GM23248 (cell line): ENCODE results near the gene PDE6G. TPM values are rescaled to one million over a fixed set of nuclear protein-coding genes. Genes with fewer than 3 reads are reported as not detected.

Experiments used
- DNase-seq: peaks from one replicate; pipeline ENCODE4 v3.0.0-alpha.2; 2015
- H2AFZ ChIP-seq: fragments of 200-600 bp; sonication (generic); 2 replicates; pipeline ENCODE4 v1.6.1; 2016; ENCODE audit warnings: antibody characterized with exemption
- H3F3A ChIP-seq: fragments of 200-600 bp; sonication (generic); 2 replicates; pipeline ENCODE4 v1.6.1; 2016; ENCODE audit warnings: mild to moderate bottlenecking, antibody characterized with exemption, mixed run types; ENCODE audit not compliant: insufficient read depth
- H3K27ac ChIP-seq: fragments of 200-600 bp; sonication (generic); 2 replicates; pipeline ENCODE4 v1.5.1; 2016; ENCODE audit warnings: mild to moderate bottlenecking
- H3K27me3 ChIP-seq: fragments of 200-600 bp; sonication (generic); replicated peaks from 2 replicates; pipeline ENCODE4 v1.6.1; 2016; ENCODE audit warnings: mild to moderate bottlenecking; ENCODE audit not compliant: insufficient read depth
- H3K36me3 ChIP-seq: fragments of 200-600 bp; sonication (generic); 2 replicates; pipeline ENCODE4 v1.6.1; 2016; ENCODE audit warnings: low read depth, mild to moderate bottlenecking
- H3K4me1 ChIP-seq: fragments of 200-600 bp; sonication (generic); 2 replicates; pipeline ENCODE4 v1.6.1; 2016; ENCODE audit warnings: mild to moderate bottlenecking; ENCODE audit not compliant: insufficient read depth
- H3K4me2 ChIP-seq: fragments of 200-600 bp; sonication (generic); one replicate; pipeline ENCODE4 v1.6.1; 2016; ENCODE audit warnings: mild to moderate bottlenecking; ENCODE audit not compliant: unreplicated experiment
- H3K4me3 ChIP-seq: fragments of 200-600 bp; sonication (generic); 2 replicates; pipeline ENCODE4 v1.5.1; 2016; ENCODE audit warnings: mild to moderate bottlenecking
- H3K79me2 ChIP-seq: fragments of 200-600 bp; sonication (generic); 2 replicates; pipeline ENCODE4 v1.6.1; 2016; ENCODE audit warnings: mild to moderate bottlenecking; ENCODE audit not compliant: insufficient read depth
- H3K9ac ChIP-seq: fragments of 200-600 bp; sonication (generic); 2 replicates; pipeline ENCODE4 v1.6.1; 2016; ENCODE audit warnings: mild to moderate bottlenecking
- H3K9me2 ChIP-seq: fragments of 200-600 bp; sonication (generic); 2 replicates; pipeline ENCODE4 v1.6.1; 2016; ENCODE audit warnings: mixed run types, mild to moderate bottlenecking, moderate library complexity; ENCODE audit not compliant: insufficient read depth
- H3K9me3 ChIP-seq: fragments of 200-600 bp; sonication (generic); one replicate; pipeline ENCODE4 v1.6.1; 2017; ENCODE audit warnings: low read depth
- H4K20me1 ChIP-seq: fragments of 200-600 bp; sonication (generic); 2 replicates; pipeline ENCODE4 v1.6.0; 2016; ENCODE audit not compliant: insufficient read depth
- EZH2 ChIP-seq: fragments of 200-600 bp; sonication (generic); IDR thresholded peaks from 2 replicates; pipeline ENCODE4 v1.6.1; 2018; ENCODE audit warnings: antibody characterized with exemption, mild to moderate bottlenecking; ENCODE audit not compliant: insufficient read depth, poor library complexity, severe bottlenecking
- EZH2phosphoT487 ChIP-seq: fragments of 200-600 bp; sonication (generic); IDR thresholded peaks from 2 replicates; pipeline ENCODE4 v1.6.1; 2018; ENCODE audit warnings: antibody characterized with exemption, moderate library complexity, mild to moderate bottlenecking, low read depth; ENCODE audit not compliant: insufficient read depth
- WGBS, 2 experiments: methylation state at CpG; one replicate each; pipeline ENCODE4 v1.1.6; 2015 to 2017; ENCODE audit warnings: low lambda C conversion rate in 2 of 2, low coverage in 1 of 2; ENCODE audit errors: missing lambda C conversion rate in 2 of 2; 5-methylcytosine and 5-hydroxymethylcytosine counted together
- in situ Hi-C: fragments of 300-500 bp; cut with MboI; formaldehyde crosslinking; loops from 2 replicates; pipeline ENCODE4 v1.15.0; 2020
- polyA plus RNA-seq: library from polyadenylated mRNA; unstranded; fragments of >200 nt; fragmentation: Nextera tagmentation; extraction: Ambion mirVana; gene quantifications from 2 replicates; pipeline ENCODE4 v1.2.1, GENCODE V29; 2016
- total RNA-seq: library from RNA; depleted of rRNA; stranded (reverse); fragments of >200 nt; shearing (Covaris generic); gene quantifications from 2 replicates; pipeline ENCODE4 v1.2.3, GENCODE V29; 2014

The PDE6G gene
- total and polyA plus RNA-seq, 2 experiments from 2014 or later: not detected

GRCh38 chr17:81659038-81659437 lies 2.7 kb upstream of the PDE6G start:
- in situ Hi-C loops: loop anchor here (10.0 kb wide), 1 partner anchor 64 kb away; no protein-coding TSS in a partner anchor
- no peak overlapping the region for H3K4me2 ChIP-seq
- no peaks in the 10 kb centered on the region for H3K4me1 ChIP-seq
- no peaks in the 10 kb centered on the region for H3K79me2 ChIP-seq
- TF ChIP-seq EZH2 (no peak), EZH2phosphoT487 (no peak)
- H3K36me3 ChIP-seq: no peaks in the 10 kb centered on the region
- no peak overlapping the region for H3K27ac ChIP-seq
- no peaks in the 10 kb centered on the region for H3F3A ChIP-seq
- H3K9ac ChIP-seq: no peak overlapping the region
- H3K4me3 ChIP-seq: no peak overlapping the region
- no peaks in the 10 kb centered on the region for H4K20me1 ChIP-seq
- H3K9me2 ChIP-seq: no peaks in the 10 kb centered on the region
- DNase-seq: no peak
- no peaks in the 10 kb centered on the region for H3K9me3 ChIP-seq
- H3K27me3 ChIP-seq: no peaks in the 10 kb centered on the region
- WGBS, 2 experiments: 92% methylated on average over 5 of the region's 5 CpGs
- no peak overlapping the region for H2AFZ ChIP-seq

GRCh38 chr17:81656835-81657234 lies 493 bp upstream of the PDE6G start:
- in situ Hi-C loops: loop anchor here (10.0 kb wide), 1 partner anchor 62 kb away; no protein-coding TSS in a partner anchor
- Histone ChIP-seq H3K9me2 (no peaks in the 10 kb centered on the region), H3K4me3 (no peak overlapping the region), H3K9ac (no peak overlapping the region), H3K79me2 (no peaks in the 10 kb centered on the region), H3K4me2 (no peak overlapping the region), H3K36me3 (no peaks in the 10 kb centered on the region), H3K9me3 (no peaks in the 10 kb centered on the region), H3K27me3 (no peaks in the 10 kb centered on the region), H4K20me1 (no peaks in the 10 kb centered on the region), H3F3A (no peaks in the 10 kb centered on the region), H3K4me1 (no peaks in the 10 kb centered on the region), H3K27ac (no peak overlapping the region), H2AFZ (no peak overlapping the region)
- 55 to 63% methylated on average over 4 of the region's 4 CpGs for WGBS, 2 experiments
- TF ChIP-seq EZH2phosphoT487 (no peak), EZH2 (no peak)
- DNase-seq: no peak

DNA sequence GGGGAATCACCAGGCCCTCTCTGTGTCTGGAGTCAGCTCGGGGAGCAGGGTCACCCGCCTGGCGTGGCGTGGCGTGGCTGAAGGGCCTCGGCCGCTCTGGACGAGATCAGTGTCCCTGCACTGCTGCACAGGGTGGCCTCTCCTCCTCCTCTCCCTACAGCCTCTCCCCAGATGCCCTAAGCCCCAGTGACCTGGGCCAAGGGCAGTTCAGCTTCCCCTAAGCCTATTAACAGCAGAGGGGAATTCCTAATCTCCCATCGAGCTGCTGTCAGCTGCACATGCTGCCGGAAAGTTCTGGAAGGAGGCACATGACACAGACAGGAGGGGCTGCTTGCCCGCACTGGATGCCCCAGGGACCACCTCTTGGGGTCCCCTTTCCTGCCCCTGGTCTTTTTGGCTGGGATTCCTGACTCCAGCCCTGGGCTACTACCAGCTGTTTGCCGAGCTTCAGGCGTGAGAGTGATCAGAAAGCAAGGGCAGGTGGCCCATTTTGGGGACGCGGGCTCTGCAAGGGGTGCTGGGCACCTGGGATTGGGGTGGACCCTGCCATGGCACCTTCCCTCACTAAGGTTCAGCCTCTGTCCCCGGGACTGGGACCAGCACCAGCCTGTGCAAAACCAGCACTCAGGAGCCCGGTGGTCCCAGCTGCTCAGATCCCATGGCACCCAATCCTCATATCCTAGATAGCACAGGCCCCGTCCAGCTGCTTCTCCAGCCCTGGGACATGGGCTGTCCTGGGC lies 794 bp downstream of the PDE6G start:
- WGBS, 2 experiments: 74 to 76% methylated on average over 18 of the region's 18 CpGs
- H3K36me3 ChIP-seq: no peaks in the 10 kb centered on the region
- DNase-seq: no peak
- no peak overlapping the region for H3K4me3 ChIP-seq
- TF ChIP-seq EZH2 (no peak), EZH2phosphoT487 (no peak)
- no peaks in the 10 kb centered on the region for H3K27me3 ChIP-seq
- in situ Hi-C loops: loop anchor here (10.0 kb wide), 1 partner anchor 61 kb away; no protein-coding TSS in a partner anchor
- no peaks in the 10 kb centered on the region for H3K9me2 ChIP-seq
- H3K9ac ChIP-seq: no peak overlapping the region
- no peaks in the 10 kb centered on the region for H3F3A ChIP-seq
- 0 out of 2 replicates have a peak, but pooled peaks cover 3% of the 10 kb centered on the region for H3K4me1 ChIP-seq
- no peak overlapping the region for H3K4me2 ChIP-seq
- no peaks in the 10 kb centered on the region for H3K79me2 ChIP-seq
- H3K9me3 ChIP-seq: no peaks in the 10 kb centered on the region
- no peak overlapping the region for H2AFZ ChIP-seq
- H4K20me1 ChIP-seq: no peaks in the 10 kb centered on the region
- no peak overlapping the region for H3K27ac ChIP-seq

DNA sequence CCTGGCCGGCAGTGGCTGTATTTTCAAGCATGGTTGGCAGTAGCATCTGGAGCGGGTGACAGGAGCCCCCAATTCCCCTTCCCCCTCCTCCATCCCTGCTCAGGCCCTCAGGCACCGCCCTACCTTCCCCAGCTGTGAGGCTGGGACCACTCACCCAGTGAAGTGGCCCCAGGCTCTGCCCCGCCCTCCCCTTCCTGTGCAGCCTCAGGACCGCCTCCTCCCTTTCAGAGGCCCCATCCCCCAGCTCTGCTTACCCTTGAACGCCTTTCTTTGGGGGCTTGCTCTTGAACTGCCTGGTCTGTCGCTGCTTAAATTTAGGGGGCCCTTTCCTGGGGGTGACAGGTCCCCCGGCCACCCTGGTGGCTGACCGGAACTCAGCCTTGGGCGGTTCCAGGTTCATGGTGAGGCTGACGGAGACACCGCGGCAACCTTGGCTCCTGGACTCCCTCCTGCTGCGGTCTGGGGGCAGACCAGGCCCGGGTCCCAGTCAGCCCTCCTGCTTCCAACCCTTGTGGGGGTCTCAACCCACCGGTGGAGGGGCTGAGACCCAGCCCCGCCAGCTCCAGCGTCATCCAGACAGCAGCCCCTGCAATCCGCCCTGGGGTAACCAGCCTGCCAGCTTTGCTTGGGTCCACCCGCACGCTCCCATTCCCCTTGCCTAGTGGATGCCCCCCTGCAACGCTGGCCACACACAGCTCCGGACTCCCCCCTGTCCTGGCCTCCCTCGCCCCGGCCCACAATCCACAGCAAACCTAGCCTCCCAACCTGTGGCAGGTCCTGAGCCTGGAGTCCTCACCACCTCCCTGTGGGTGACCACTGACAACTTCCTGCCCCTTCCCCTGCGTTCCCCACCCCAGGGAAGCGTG lies 3.2 kb downstream of the PDE6G start:
- H3K4me3 ChIP-seq: no peak overlapping the region
- no peak overlapping the region for H3K4me2 ChIP-seq
- no peaks in the 10 kb centered on the region for H3F3A ChIP-seq
- H3K9me3 ChIP-seq: no peaks in the 10 kb centered on the region
- H3K79me2 ChIP-seq: no peaks in the 10 kb centered on the region
- 0 out of 2 replicates have a peak, but pooled peaks cover 3% of the 10 kb centered on the region for H3K4me1 ChIP-seq
- in situ Hi-C loops: loop anchor here (10.0 kb wide), 1 partner anchor 58 kb away; no protein-coding TSS in a partner anchor
- H2AFZ ChIP-seq: no peak overlapping the region
- H3K36me3 ChIP-seq: no peaks in the 10 kb centered on the region
- no peaks in the 10 kb centered on the region for H4K20me1 ChIP-seq
- TF ChIP-seq EZH2 (no peak), EZH2phosphoT487 (no peak)
- H3K9ac ChIP-seq: no peak overlapping the region
- peaks cover 7% of the 10 kb centered on the region; the same call in 1 of the 2 replicates for H3K27me3 ChIP-seq
- no peaks in the 10 kb centered on the region for H3K9me2 ChIP-seq
- WGBS, 2 experiments: 51 to 53% methylated on average over 23 to 27 of the region's 27 CpGs
- no peak overlapping the region for H3K27ac ChIP-seq
- no peak for DNase-seq
